WTC11 (cell line): ENCODE measurements around the gene MYLK2. TPM values are rescaled to one million over a fixed set of nuclear protein-coding genes. Genes with fewer than 3 reads are reported as not detected.

ENCODE experiments used
- CBFB ChIP-seq: sonication (generic); formaldehyde crosslinking; IDR thresholded peaks from 2 replicates; pipeline ENCODE4 v1.8.1; 2022; ENCODE audit warnings: mild to moderate bottlenecking, low read depth, missing genetic modification reagents
- CREM ChIP-seq: sonication (generic); formaldehyde crosslinking; IDR thresholded peaks from 2 replicates; pipeline ENCODE4 v1.8.1; 2022; ENCODE audit warnings: mild to moderate bottlenecking, missing genetic modification reagents, moderate library complexity
- FOXK1 ChIP-seq: sonication (generic); formaldehyde crosslinking; IDR thresholded peaks from 2 replicates; pipeline ENCODE4 v1.8.0; 2022; ENCODE audit warnings: mild to moderate bottlenecking, moderate library complexity, missing genetic modification reagents
- GRHL2 ChIP-seq: fragments of 250-450 bp; sonication (Bioruptor Pico); IDR thresholded peaks from 2 replicates; pipeline ENCODE4 v1.8.0; 2022; ENCODE audit warnings: mild to moderate bottlenecking, moderate library complexity; ENCODE audit not compliant: insufficient replicate concordance, severe bottlenecking
- IRF2 ChIP-seq: sonication (generic); formaldehyde crosslinking; IDR thresholded peaks from 2 replicates; pipeline ENCODE4 v1.8.0; 2022; ENCODE audit warnings: low read depth, missing genetic modification reagents, borderline replicate concordance
- MXD4 ChIP-seq: fragments of 250-450 bp; sonication (Bioruptor Pico); IDR thresholded peaks from 2 replicates; pipeline ENCODE4 v1.8.0; 2021; ENCODE audit warnings: mild to moderate bottlenecking, moderate library complexity, borderline replicate concordance
- MYBL2 ChIP-seq: sonication (generic); formaldehyde crosslinking; IDR thresholded peaks from 2 replicates; pipeline ENCODE4 v1.8.1; 2023; ENCODE audit warnings: mild to moderate bottlenecking, moderate library complexity, missing genetic modification reagents
- NFYB ChIP-seq: sonication (generic); formaldehyde crosslinking; conservative IDR thresholded peaks from 2 replicates; pipeline ENCODE4 v1.8.0; 2022; ENCODE audit warnings: low read depth, missing genetic modification reagents
- SMAD4 ChIP-seq: sonication (generic); formaldehyde crosslinking; IDR thresholded peaks from 2 replicates; pipeline ENCODE4 v1.8.0; 2022; ENCODE audit warnings: mild to moderate bottlenecking, missing genetic modification reagents
- SOX15 ChIP-seq: fragments of 250-450 bp; sonication (Bioruptor Pico); IDR thresholded peaks from 2 replicates; pipeline ENCODE4 v1.9.0; 2021; ENCODE audit warnings: mild to moderate bottlenecking
- SP1 ChIP-seq: sonication (generic); formaldehyde crosslinking; conservative IDR thresholded peaks from 2 replicates; pipeline ENCODE4 v1.8.1; 2022; ENCODE audit warnings: missing genetic modification reagents
- TEAD1 ChIP-seq: sonication (generic); formaldehyde crosslinking; IDR thresholded peaks from 2 replicates; pipeline ENCODE4 v1.8.0; 2022; ENCODE audit warnings: mild to moderate bottlenecking, missing genetic modification reagents
- ZNF138 ChIP-seq: sonication (generic); formaldehyde crosslinking; conservative IDR thresholded peaks from 2 replicates; pipeline ENCODE4 v1.8.1; 2022; ENCODE audit warnings: mild to moderate bottlenecking, moderate library complexity, missing genetic modification reagents
- ZNF671 ChIP-seq: fragments of 250-450 bp; sonication (Bioruptor Pico); IDR thresholded peaks from 2 replicates; pipeline ENCODE4 v1.8.0; 2021; ENCODE audit warnings: mild to moderate bottlenecking
- total RNA-seq: library from RNA; stranded (reverse); gene quantifications from 3 replicates; pipeline ENCODE4 v1.2.3, GENCODE V29; 2021
- TF ChIP-seq, protein P1 (sequence below): sonication (generic); formaldehyde crosslinking; IDR thresholded peaks from 2 replicates; pipeline ENCODE4 v1.8.0; 2022; ENCODE audit warnings: mild to moderate bottlenecking, missing genetic modification reagents
- TF ChIP-seq, protein P2 (sequence below): sonication (generic); formaldehyde crosslinking; IDR thresholded peaks from 2 replicates; pipeline ENCODE4 v1.8.1; 2023; ENCODE audit warnings: mild to moderate bottlenecking, moderate library complexity, missing genetic modification reagents
- TF ChIP-seq, protein P3 (sequence below): sonication (generic); formaldehyde crosslinking; IDR thresholded peaks from 2 replicates; pipeline ENCODE4 v1.8.1; 2022; ENCODE audit warnings: mild to moderate bottlenecking, missing genetic modification reagents, moderate library complexity, borderline replicate concordance
- TF ChIP-seq, protein P4 (sequence below): sonication (generic); formaldehyde crosslinking; IDR thresholded peaks from 2 replicates; pipeline ENCODE4 v1.8.0; 2022; ENCODE audit warnings: mild to moderate bottlenecking, missing genetic modification reagents
- TF ChIP-seq, protein P5 (sequence below): sonication (generic); formaldehyde crosslinking; IDR thresholded peaks from 2 replicates; pipeline ENCODE4 v1.8.1; 2022; ENCODE audit warnings: missing genetic modification reagents, borderline replicate concordance
- TF ChIP-seq, protein P6 (sequence below): sonication (generic); formaldehyde crosslinking; IDR thresholded peaks from 2 replicates; pipeline ENCODE4 v1.8.1; 2023; ENCODE audit warnings: mild to moderate bottlenecking, missing genetic modification reagents
- TF ChIP-seq, protein P7 (sequence below): fragments of 250-450 bp; sonication (Bioruptor Pico); IDR thresholded peaks from 2 replicates; pipeline ENCODE4 v1.9.0; 2021; ENCODE audit warnings: mild to moderate bottlenecking
- TF ChIP-seq, protein P8 (sequence below): sonication (generic); formaldehyde crosslinking; IDR thresholded peaks from 2 replicates; pipeline ENCODE4 v1.8.0; 2022; ENCODE audit warnings: missing genetic modification reagents
- TF ChIP-seq, protein P9 (sequence below): sonication (generic); formaldehyde crosslinking; IDR thresholded peaks from 2 replicates; pipeline ENCODE4 v1.8.0; 2022; ENCODE audit warnings: mild to moderate bottlenecking, missing genetic modification reagents

MYLK2 gene
- total RNA-seq, 1 experiment from 2014 or later, result 0.28 TPM

DNA sequence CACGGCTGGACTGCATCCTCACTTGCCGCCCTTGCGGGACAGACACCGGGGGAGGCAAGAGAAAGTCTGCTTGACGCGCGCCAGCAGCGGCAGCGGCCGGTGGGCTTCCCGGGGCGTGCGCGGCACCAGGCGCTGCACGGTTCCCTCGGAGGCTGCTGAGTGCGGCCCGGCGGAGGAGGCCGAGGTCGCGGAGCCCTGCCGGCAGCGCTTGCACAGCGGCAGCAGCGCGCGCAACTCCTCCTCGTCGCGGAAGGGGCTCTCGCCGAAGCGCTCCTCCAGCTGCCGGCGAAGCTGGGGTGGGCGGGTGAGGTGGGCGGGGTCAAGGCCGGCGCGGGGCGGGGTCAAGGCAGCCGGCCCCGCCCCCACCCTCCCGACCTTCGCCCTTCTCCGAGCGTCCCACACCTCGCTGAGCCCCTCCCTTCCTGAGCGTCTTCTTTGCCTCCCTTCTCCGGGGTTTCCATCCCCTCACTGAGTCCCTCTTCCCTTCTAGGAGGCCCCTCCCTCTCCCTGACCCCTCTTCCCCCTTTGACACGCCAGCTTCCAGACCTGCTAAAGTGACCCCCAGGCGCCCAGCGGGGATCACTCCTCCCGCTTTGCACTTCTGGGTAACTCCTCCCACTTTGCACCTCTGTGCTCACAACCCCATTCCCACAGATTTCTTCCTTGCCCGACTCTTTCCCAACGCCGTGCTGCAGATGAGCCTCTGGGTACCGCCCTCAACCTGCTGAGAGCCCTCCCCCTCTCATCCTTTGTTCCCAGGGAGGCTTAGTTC, 42.4 kb downstream of the MYLK2 start (continued):
- TF ChIP-seq, protein P1, sequence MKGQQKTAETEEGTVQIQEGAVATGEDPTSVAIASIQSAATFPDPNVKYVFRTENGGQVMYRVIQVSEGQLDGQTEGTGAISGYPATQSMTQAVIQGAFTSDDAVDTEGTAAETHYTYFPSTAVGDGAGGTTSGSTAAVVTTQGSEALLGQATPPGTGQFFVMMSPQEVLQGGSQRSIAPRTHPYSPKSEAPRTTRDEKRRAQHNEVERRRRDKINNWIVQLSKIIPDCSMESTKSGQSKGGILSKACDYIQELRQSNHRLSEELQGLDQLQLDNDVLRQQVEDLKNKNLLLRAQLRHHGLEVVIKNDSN (CRISPR knock-in tag), result no peak
- peak; percentile 67; the same call in 1 of the 2 replicates for TF ChIP-seq CREM (CRISPR knock-in tag)
- TF ChIP-seq FOXK1 (CRISPR knock-in tag), result no peak
- TF ChIP-seq, protein P2, sequence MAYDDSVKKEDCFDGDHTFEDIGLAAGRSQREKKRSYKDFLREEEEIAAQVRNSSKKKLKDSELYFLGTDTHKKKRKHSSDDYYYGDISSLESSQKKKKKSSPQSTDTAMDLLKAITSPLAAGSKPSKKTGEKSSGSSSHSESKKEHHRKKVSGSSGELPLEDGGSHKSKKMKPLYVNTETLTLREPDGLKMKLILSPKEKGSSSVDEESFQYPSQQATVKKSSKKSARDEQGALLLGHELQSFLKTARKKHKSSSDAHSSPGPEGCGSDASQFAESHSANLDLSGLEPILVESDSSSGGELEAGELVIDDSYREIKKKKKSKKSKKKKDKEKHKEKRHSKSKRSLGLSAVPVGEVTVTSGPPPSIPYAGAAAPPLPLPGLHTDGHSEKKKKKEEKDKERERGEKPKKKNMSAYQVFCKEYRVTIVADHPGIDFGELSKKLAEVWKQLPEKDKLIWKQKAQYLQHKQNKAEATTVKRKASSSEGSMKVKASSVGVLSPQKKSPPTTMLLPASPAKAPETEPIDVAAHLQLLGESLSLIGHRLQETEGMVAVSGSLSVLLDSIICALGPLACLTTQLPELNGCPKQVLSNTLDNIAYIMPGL, result peak; percentile 55; the same call in 1 of the 2 replicates
- TF ChIP-seq TEAD1 (CRISPR knock-in tag), result no peak
- TF ChIP-seq, protein P3, sequence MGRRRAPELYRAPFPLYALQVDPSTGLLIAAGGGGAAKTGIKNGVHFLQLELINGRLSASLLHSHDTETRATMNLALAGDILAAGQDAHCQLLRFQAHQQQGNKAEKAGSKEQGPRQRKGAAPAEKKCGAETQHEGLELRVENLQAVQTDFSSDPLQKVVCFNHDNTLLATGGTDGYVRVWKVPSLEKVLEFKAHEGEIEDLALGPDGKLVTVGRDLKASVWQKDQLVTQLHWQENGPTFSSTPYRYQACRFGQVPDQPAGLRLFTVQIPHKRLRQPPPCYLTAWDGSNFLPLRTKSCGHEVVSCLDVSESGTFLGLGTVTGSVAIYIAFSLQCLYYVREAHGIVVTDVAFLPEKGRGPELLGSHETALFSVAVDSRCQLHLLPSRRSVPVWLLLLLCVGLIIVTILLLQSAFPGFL, result no peak
- TF ChIP-seq SP1 (CRISPR knock-in tag), result peak; percentile 10
- TF ChIP-seq IRF2 (CRISPR knock-in tag), result no peak
- TF ChIP-seq NFYB (CRISPR knock-in tag), result no peak
- TF ChIP-seq MYBL2 (CRISPR knock-in tag), result no peak
- 0 out of 2 replicates have a peak, but pooled peaks have one; percentile 32 for TF ChIP-seq CBFB (CRISPR knock-in tag)
- no peak for TF ChIP-seq SMAD4
- TF ChIP-seq ZNF671 (CRISPR knock-in tag), result no peak
- TF ChIP-seq MXD4 (CRISPR knock-in tag), result no peak
- TF ChIP-seq SOX15, result no peak
- TF ChIP-seq, protein P4, sequence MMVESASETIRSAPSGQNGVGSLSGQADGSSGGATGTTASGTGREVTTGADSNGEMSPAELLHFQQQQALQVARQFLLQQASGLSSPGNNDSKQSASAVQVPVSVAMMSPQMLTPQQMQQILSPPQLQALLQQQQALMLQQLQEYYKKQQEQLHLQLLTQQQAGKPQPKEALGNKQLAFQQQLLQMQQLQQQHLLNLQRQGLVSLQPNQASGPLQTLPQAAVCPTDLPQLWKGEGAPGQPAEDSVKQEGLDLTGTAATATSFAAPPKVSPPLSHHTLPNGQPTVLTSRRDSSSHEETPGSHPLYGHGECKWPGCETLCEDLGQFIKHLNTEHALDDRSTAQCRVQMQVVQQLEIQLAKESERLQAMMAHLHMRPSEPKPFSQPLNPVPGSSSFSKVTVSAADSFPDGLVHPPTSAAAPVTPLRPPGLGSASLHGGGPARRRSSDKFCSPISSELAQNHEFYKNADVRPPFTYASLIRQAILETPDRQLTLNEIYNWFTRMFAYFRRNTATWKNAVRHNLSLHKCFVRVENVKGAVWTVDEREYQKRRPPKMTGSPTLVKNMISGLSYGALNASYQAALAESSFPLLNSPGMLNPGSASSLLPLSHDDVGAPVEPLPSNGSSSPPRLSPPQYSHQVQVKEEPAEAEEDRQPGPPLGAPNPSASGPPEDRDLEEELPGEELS, result 0 out of 2 replicates have a peak, but pooled peaks have one; percentile 41
- TF ChIP-seq, protein P5, sequence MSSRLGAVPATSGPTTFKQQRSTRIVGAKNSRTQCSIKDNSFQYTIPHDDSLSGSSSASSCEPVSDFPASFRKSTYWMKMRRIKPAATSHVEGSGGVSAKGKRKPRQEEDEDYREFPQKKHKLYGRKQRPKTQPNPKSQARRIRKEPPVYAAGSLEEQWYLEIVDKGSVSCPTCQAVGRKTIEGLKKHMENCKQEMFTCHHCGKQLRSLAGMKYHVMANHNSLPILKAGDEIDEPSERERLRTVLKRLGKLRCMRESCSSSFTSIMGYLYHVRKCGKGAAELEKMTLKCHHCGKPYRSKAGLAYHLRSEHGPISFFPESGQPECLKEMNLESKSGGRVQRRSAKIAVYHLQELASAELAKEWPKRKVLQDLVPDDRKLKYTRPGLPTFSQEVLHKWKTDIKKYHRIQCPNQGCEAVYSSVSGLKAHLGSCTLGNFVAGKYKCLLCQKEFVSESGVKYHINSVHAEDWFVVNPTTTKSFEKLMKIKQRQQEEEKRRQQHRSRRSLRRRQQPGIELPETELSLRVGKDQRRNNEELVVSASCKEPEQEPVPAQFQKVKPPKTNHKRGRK (CRISPR knock-in tag), result no peak
- TF ChIP-seq, protein P6, sequence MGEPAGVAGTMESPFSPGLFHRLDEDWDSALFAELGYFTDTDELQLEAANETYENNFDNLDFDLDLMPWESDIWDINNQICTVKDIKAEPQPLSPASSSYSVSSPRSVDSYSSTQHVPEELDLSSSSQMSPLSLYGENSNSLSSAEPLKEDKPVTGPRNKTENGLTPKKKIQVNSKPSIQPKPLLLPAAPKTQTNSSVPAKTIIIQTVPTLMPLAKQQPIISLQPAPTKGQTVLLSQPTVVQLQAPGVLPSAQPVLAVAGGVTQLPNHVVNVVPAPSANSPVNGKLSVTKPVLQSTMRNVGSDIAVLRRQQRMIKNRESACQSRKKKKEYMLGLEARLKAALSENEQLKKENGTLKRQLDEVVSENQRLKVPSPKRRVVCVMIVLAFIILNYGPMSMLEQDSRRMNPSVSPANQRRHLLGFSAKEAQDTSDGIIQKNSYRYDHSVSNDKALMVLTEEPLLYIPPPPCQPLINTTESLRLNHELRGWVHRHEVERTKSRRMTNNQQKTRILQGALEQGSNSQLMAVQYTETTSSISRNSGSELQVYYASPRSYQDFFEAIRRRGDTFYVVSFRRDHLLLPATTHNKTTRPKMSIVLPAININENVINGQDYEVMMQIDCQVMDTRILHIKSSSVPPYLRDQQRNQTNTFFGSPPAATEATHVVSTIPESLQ (CRISPR knock-in tag), result no peak
- TF ChIP-seq, protein P7, sequence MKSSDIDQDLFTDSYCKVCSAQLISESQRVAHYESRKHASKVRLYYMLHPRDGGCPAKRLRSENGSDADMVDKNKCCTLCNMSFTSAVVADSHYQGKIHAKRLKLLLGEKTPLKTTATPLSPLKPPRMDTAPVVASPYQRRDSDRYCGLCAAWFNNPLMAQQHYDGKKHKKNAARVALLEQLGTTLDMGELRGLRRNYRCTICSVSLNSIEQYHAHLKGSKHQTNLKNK (CRISPR knock-in tag), result no peak
- TF ChIP-seq, protein P8, sequence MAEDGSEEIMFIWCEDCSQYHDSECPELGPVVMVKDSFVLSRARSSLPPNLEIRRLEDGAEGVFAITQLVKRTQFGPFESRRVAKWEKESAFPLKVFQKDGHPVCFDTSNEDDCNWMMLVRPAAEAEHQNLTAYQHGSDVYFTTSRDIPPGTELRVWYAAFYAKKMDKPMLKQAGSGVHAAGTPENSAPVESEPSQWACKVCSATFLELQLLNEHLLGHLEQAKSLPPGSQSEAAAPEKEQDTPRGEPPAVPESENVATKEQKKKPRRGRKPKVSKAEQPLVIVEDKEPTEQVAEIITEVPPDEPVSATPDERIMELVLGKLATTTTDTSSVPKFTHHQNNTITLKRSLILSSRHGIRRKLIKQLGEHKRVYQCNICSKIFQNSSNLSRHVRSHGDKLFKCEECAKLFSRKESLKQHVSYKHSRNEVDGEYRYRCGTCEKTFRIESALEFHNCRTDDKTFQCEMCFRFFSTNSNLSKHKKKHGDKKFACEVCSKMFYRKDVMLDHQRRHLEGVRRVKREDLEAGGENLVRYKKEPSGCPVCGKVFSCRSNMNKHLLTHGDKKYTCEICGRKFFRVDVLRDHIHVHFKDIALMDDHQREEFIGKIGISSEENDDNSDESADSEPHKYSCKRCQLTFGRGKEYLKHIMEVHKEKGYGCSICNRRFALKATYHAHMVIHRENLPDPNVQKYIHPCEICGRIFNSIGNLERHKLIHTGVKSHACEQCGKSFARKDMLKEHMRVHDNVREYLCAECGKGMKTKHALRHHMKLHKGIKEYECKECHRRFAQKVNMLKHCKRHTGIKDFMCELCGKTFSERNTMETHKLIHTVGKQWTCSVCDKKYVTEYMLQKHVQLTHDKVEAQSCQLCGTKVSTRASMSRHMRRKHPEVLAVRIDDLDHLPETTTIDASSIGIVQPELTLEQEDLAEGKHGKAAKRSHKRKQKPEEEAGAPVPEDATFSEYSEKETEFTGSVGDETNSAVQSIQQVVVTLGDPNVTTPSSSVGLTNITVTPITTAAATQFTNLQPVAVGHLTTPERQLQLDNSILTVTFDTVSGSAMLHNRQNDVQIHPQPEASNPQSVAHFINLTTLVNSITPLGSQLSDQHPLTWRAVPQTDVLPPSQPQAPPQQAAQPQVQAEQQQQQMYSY (CRISPR knock-in tag), result peak; percentile 83
- no peak for TF ChIP-seq GRHL2
- TF ChIP-seq, protein P9, sequence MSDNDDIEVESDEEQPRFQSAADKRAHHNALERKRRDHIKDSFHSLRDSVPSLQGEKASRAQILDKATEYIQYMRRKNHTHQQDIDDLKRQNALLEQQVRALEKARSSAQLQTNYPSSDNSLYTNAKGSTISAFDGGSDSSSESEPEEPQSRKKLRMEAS (CRISPR knock-in tag), result no peak
- no peak for TF ChIP-seq ZNF138
